Measurements from ENCODE around the gene RNU6-7.

The RNU6-7 gene

DNA sequence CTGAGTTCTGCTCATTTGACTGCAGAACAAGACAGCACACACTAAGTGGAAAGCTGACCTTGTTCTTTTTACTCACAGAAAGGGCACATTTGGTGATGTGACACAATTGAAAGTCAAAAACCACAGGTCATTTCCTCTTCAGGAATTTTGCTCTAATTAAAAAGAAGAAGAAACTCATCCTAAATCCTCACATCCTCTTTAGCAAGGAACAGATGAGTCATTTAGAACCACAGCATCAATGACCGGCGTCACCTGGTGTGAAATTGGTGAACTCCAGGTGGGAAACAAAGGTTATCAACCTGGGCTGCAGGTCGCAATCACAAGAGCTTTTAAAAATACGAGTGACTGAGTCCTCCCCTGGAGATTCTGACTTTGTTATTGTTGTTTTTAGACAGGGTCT is 4.1 kb downstream of the RNU6-7 start:
- DNase-seq, result peak; percentile 1

DNA sequence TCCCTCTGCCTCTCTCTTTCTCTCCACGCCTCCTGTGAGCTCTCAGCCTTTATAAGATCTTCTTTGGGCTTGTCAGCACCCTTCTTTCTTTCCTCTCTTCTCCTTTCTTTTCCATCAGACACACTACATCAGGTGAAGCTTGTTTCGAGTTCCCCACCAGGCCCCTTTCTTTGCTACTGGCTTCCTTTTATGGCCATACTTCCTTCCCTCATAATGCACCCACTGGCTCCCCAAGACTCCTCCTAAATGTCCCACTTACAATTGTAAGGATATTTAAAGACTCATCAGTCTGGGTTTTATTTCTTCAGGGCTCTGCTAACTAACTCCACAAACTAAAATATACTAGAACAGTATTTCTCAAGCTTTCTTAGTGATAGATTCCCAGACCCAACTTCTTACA is 4.7 kb downstream of the RNU6-7 start:
- no peak for DNase-seq

DNA sequence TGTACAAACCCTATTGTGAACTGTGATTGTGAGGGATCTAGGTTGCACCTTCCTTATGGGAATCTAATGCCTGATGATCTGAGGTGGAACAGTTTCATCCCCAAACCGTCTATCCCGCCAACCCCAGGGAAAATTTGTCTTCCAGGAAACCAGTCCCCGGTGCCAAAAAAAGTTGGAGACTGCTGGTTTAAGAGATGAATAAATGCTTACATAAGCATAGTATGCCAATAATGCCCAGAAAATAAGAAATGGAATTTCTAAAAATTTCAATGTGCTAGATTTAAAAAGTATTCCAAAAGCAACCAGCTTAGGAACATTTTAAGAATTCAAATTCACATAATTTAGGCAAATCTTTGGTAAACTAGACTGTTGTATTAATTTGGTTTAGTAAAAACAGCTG is 6.6 kb downstream of the RNU6-7 start:
- no peak for DNase-seq

DNA sequence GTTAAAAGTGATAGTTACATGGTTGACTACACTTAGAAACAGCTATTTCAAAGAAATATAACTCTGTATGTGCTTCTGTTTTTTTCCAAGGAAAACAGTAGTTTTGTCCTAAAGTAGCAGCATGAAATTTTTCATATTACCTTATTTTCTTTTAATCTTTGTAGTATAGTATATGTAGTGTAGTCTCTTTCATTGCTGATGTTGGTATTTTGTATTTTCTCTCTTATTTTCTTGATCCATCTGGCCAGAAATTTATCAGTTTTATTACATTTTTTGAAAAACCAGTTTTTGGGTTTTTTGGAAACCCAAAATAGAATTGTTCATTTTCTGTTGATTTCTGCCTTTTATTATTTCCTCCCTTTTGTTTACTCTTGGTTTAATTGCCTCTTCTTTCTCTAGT is 7.6 kb downstream of the RNU6-7 start:
- no peak for DNase-seq

DNA sequence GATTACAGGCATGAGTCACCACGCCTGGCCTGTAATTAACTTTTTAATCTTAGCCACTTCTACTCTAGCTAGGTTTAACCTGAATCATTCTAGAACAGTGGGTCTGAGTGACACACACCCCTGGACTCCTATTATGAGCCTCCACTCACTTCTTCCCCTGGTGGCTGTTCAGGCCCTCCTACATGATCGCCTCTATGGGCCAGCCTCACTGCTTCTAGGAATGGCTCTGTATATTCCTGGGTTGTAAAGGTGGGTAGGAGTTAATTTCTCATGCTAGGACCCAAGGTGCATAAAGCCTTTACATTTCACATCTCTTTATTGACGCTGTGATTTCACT is 9.2 kb downstream of the RNU6-7 start:
- no peak for DNase-seq

DNA sequence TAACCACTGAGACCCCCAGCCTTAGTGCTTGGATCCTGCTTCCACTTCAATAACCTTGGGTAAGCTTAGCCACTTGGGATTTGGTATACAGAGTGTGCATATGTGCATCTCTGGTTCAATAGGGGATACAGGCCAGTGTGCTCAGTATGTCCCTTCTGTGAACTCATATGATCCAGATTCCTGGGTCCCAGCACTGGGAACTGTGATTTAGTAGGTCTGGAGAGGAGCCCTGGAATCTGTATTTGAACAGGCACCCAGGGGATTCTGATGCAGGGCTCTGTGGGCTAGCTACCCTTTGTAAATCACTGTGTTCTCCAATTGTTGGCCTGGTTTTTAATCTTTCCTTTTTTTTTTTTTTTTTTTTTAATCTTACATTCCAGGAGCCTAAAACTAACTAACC is 11.0 kb downstream of the RNU6-7 start:
- no peak for DNase-seq

DNA sequence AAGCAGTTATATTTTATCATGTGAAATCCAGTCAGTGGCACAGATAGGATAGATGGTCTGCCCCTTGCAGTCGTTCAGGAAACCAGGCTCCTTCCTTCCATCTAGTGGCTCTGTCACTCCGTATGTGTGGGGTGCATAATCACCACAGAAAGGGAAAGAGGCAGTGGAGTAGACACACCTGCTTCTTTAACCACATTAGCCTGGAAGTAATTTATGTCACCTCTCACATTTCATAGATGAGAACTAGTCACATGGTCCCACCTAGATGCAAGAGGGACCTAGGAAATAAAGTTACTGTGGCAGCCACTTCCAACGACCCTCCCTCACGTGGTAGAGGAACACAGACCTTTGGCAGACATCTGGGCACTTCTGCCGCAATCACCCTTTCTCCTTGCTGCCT is 15.5 kb downstream of the RNU6-7 start:
- DNase-seq, result no peak

DNA sequence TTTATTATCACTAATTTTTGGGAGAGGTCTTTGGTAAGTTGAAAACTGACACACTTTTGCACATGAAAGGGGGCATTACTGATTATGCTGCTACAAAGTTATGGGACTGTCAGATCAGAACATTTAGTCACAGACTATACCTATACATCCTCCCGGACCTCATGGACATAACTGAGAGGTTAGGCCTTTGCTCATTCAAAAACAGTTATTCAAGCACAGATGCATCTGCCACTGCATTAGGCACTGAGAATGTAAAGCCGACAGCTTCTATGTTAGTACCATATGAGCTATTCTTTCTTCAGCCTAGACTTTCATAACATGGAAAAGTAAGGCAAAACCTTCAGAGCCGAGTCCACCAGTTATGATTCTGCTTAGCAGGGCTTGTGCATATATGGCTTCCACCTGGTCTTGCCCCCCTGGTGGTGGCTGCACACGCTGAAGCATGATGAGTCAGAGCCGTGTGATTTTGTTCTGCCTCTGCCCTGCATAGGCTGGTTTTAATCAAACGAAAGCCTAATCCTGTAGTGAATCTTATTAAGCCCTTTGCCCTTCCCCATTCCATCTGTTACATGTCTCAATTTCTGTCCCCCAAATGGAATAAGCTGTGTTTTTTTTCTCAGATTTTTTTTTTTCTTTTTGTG is 23.0 kb downstream of the RNU6-7 start:
- peak; percentile 0 for DNase-seq

DNA sequence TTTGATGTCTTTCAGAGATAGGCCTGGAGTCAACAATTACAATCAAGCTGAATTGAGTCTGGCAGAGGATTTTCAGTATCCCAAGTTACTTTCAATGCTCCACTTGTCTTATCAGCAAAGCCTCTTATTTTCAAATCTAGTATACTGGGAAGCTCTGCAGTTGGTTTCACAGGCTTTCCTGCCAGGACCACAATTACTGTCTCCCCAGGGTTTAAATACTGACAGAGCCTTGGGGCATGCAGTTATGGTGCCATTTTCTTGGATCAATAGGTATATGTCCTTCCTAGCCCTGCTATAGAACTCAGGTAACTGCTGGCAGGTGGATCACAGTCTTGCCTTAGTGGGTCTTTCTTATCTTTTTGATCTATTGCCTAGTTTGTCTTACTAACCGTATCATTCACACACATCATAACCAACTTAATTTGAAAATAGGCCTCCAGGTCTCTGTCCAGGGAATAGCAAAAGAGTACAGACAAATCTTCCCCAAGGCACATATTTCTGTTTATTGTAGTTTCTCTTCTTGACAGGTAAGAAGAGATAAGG is 23.6 kb downstream of the RNU6-7 start:
- no peak for DNase-seq

DNA sequence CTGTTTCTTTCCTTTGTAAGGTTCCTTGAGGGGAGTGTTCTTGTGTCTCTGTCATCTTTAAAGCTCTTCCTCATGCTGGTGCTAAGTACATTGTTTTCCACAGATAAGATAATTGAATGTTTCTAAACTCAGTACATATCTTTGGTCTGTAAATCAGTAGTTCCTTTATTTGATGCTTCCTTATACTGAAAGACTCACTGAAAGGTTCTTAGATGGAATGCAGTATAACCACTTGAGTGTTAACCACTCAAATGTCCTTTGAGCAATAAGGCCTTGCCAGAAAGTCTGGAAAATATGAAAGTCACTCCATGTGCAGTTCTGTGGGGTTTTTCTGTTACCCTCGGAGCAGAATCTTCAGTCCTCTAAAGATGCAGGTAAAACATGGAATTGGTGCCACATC is 24.2 kb downstream of the RNU6-7 start:
- DNase-seq, result no peak

DNA sequence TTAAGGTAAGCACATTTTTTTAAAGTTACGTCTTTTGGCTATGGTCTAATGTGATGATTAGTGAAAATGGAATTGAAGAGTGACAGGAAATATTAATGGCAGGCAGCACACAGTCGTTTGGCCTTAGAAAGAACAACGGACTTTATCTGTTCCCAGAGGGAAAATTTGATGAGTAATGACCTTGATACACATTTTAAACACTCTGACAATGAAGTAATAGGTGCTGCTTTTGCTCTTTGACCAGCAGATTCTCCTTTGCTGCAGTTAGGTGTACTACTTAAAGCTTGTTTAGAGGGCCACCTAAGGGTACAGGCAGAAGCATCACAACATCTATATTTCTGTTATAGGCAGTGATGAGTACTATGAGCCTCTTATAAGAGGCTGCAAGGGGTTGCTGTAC is 28.3 kb downstream of the RNU6-7 start:
- DNase-seq, result no peak

DNA sequence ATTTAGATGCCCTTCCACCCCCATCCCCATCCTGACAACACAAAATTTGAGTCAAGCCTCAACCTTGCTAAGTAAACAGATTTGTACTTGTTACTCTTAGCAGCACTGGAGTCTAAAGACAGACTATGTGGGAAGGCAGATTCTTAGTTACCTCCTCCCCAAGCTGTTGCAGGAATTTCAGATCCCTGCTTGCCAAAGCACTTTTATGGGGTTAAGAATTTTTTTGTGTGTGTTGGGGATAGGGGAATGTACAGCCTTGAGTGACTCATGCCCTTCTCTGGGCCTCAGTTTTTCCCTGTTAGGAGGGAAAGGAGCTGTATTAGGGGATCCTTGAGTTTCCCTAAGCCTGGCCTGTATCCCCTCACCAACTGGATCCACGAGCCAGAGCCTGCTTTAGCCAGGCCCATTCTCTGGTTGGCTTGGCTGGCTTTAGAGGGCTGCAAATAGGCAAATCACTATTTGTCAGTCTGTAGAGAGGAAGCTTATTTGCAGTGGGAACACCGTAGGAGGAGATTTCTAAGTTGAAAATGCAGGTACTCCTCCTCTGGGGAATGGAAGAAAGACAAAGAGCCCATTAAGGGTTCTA is 28.9 kb downstream of the RNU6-7 start:
- DNase-seq, result no peak

DNA sequence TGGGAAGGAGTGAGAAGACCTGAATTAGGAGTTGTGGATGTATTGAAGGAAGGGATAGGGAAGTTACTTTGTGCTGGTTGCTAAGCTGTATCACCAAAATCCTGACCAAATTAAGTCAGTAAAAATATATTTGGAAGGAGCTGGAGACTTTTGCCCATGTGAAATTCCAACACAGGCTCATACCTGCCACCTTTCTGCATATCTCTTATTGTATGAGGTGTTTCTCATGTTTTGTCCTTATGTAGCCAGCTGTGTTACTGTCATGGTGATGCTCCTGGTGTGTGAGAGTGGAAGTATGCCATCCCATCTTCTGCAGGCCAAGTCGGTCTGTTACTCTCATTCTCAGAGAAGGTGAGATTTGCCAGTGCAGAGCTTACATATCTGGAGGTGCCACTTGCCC is 30.6 kb downstream of the RNU6-7 start:
- DNase-seq, result no peak

DNA sequence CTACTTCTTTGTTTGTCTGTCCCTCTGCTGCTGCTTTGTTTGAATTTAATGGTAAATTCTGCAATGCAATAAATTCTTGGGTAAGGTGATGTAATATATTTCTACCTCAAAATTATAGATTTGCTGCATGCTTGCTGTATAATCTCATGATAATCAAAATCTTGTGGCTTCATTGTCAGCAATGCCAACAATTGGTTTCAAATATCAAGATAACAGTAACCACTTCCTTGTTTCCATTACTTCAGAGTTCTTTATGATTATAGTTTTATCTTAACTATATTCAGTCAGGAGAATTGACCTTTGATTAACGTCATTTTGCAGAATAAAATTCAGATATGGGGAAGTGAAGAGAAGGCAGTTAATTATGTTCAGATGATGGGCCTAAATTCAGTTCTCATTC is 31.4 kb downstream of the RNU6-7 start:
- no peak for DNase-seq

DNA sequence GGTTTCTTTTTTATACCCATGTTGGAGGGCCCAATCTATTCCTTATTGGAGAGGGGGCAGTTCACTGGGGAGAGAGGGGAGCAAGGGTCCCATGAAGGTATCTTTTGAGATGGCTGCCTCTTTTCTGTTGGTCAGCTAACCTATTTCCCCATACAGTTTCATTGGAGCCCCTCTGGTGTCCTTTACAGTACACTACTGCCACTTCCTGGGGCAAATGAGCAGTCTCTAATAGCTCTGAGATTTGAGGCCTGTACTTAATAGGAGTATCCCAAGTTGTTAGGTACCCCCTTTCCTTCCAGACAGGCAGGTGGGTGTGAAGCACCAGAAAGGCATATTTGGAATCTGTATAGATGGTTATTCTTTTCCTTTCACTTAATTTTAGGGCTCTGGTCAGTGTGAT is 42.6 kb downstream of the RNU6-7 start:
- DNase-seq, result no peak

DNA sequence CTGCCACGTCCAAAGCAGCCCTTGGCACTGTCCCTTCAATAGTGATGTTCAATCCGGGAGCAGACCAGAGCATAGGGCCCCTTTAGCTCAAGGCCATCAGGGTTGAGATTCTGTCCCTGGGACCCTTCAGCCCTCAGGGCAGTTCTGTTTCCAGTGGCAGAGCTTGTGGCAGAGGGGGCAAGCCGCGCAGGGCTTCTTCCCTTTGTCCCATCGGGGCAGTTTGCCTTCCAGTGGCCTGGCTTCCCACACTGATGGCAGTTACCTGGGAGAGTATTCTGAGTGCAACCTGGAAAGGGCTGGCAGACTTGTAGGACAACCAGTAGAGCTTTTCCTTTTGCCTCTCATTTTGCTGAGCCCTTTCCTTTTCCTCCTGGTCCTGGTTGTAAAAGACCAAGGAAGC is 44.9 kb downstream of the RNU6-7 start:
- DNase-seq, result no peak

DNA sequence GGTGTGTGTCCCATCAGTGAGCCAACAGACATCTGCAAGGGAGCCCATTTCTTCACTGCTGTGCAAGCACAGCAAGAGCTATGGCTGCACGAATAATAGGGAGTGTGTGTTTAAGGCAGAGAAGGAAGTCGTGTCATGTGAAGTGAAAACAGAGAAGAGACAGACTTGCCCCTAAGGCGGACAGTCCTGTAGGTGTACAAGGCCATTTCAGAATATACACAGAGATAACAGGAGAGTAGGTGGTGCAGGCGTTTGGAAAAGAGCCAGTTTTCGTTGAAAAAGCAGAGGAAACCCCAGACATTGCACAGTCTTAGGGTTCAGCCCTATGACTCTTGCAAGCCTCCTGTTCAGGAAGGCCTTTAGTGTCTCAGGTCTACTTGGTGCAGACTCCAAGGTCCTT is 47.5 kb downstream of the RNU6-7 start:
- DNase-seq, result no peak

DNA sequence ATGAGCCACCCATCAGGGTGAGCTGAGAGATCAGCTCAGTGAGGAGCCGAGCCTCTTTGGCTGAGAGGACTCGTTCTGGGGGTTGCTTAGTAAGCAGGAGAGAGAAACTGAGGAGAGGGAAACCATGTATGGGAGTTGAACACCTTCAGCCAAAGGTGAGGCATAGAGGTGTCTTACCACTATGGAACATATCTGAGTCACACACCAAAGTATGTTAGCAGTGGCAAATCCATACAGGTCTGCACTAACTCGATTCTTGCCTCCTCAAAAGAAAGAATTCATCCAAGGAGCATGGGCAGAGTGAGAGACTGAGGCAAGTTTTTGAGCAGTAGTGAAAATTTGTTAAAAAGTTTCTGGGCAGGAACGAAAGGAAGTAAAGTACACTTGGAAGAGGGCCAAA is 47.9 kb downstream of the RNU6-7 start:
- no peak for DNase-seq

DNA sequence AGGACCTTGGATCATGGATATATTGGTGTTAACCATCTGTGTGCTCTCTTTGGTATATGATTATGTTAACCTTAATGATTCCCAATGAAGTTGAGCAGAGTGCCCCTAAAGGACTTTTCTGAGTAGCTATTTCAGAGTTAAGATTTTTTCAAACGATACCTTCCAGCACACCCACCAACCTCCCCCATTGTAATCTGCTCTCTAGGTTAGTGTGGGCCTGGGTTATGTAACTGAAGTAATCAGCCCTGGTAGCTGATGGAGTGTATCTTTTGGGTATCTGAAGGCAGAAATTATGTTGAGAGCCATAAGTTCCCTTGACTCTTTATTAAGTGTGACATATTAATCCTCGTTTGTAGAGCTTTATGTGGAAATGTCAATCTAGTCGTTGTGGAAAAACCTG is 48.8 kb downstream of the RNU6-7 start:
- no peak for DNase-seq

DNA sequence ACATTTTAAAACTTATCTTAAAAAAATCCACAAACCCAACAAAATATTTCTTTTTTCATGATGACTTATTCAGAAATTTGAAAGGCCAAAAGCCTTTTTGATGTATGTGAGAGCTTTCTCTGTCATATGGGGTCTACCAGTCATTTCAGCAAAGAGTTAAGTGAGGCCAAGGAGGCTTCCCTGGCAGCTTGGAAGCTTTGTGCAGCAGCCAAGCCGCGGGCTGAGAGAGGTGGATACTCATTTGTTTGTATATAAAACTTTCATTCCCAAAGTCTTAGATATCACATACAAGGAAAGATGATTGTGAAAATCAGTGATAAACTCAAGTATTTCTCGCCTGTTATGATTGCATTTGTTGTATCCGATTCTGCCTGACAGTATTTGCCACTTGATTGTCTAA is 49.7 kb downstream of the RNU6-7 start:
- DNase-seq, result no peak

All from stimulated activated naive CD4-positive, alpha-beta T cell treated with Interleukin-2 at 50 U/mL for 16 hours (primary cell).